Panc1 (cell line): Measurements from ENCODE around the gene PKM. TPM values are rescaled to one million over a fixed set of nuclear protein-coding genes. Genes with fewer than 3 reads are reported as not detected.

ENCODE experiments used
- ATAC-seq: fragments of 200-7000 bp; cut with Tn5 transposase; 2 replicates; pipeline ENCODE4 v1.9.1; 2020; ENCODE audit warnings: mild to moderate bottlenecking, moderate library complexity
- BruUV-seq: library from RNA; stranded (reverse); fragments of 400-500 nt; replicated peaks from 2 replicates; lab custom pipeline; 2021; lab: Mats Ljungman, UMichigan
- CTCF ChIA-PET: fragments of 300-600 bp; sonication (Branson Sonifier 250); formaldehyde crosslinking; loops from one replicate; lab custom pipeline; 2022; ENCODE audit warnings: antibody characterized with exemption; lab: Charles Lee
- POLR2A ChIA-PET: fragments of 300-600 bp; sonication (Branson Sonifier 250); formaldehyde crosslinking; loops from one replicate; lab custom pipeline; 2022; ENCODE audit warnings: antibody characterized with exemption; lab: Charles Lee
- DNase-seq: peaks from one replicate; pipeline ENCODE4 v3.0.0-alpha.2; 2010; ENCODE audit warnings: low read depth, low spot score
- H3K27ac ChIP-seq: 2 replicates; pipeline ENCODE4 v1.5.1; 2011; ENCODE audit warnings: mild to moderate bottlenecking, low read length, inconsistent platforms
- H3K27me3 ChIP-seq: fragments of 200-500 bp; sonication (Bioruptor generic); 2 replicates; pipeline ENCODE4 v1.6.0; 2014; ENCODE audit warnings: low read length, inconsistent platforms; ENCODE audit not compliant: control insufficient read depth, insufficient read depth
- H3K36me3 ChIP-seq: fragments of 200-500 bp; sonication (Bioruptor generic); 2 replicates; pipeline ENCODE4 v1.5.1; 2014; ENCODE audit warnings: inconsistent platforms, mild to moderate bottlenecking, low read length, moderate library complexity; ENCODE audit not compliant: control insufficient read depth, insufficient read depth
- H3K4me1 ChIP-seq: 2 replicates; pipeline ENCODE4 v1.5.1; 2011; ENCODE audit warnings: inconsistent platforms, mild to moderate bottlenecking, low read length, moderate library complexity; ENCODE audit not compliant: control insufficient read depth, insufficient read depth
- H3K4me3 ChIP-seq, 2 experiments: 2 replicates each; pipeline ENCODE4 v1.5.1; 2011 to 2012; ENCODE audit warnings: low read depth in 2 of 2, low read length in 2 of 2, mild to moderate bottlenecking in 2 of 2, inconsistent platforms in 1 of 2, moderate library complexity in 1 of 2
- H3K9me3 ChIP-seq: fragments of 200-500 bp; sonication (Bioruptor generic); 2 replicates; pipeline ENCODE4 v1.5.1; 2014; ENCODE audit warnings: low read depth, mild to moderate bottlenecking, inconsistent platforms, low read length, moderate library complexity; ENCODE audit not compliant: control insufficient read depth, insufficient read depth
- CTCF ChIP-seq: fragments of 450-650 bp; IDR thresholded peaks from 2 replicates; pipeline ENCODE4 v1.5.1; 2017; ENCODE audit warnings: mild to moderate bottlenecking
- POLR2AphosphoS5 ChIP-seq: IDR thresholded peaks from 2 replicates; pipeline ENCODE4 v1.6.1; 2012; ENCODE audit warnings: mild to moderate bottlenecking, low read depth, low read length, moderate library complexity
- REST ChIP-seq, 2 experiments: IDR thresholded peaks; 2 replicates each; pipeline ENCODE4 v1.6.1; 2011 to 2012; ENCODE audit warnings: low read depth in 2 of 2, control low read depth in 1 of 2, low read length in 1 of 2, mild to moderate bottlenecking in 1 of 2, moderate library complexity in 1 of 2; ENCODE audit not compliant: insufficient read depth in 1 of 2
- SIN3A ChIP-seq: IDR thresholded peaks from 2 replicates; pipeline ENCODE4 v1.6.1; 2012; ENCODE audit warnings: low read depth, mild to moderate bottlenecking, low read length, moderate library complexity, borderline replicate concordance; ENCODE audit not compliant: insufficient read depth
- TCF7L2 ChIP-seq: IDR thresholded peaks from 2 replicates; pipeline ENCODE4 v1.6.1; 2011; ENCODE audit warnings: mild to moderate bottlenecking, low read depth, low read length, inconsistent platforms
- in situ Hi-C: cut with HindIII; loops from 2 replicates; pipeline ENCODE4 v1.10.0; 2016; ENCODE audit warnings: low sequenced_read_pairs, low pct_unique_long_range_greater_than_20kb
- intact Hi-C: fragments of 100-400 bp; cut with micrococcal nuclease; formaldehyde crosslinking; loops from one replicate; pipeline ENCODE4 v1.10.0; 2022; ENCODE audit not compliant: unreplicated experiment
- total RNA-seq: library from RNA; stranded (reverse); gene quantifications from one replicate; pipeline ENCODE4 v1.2.1, GENCODE V29; 2021; ENCODE audit not compliant: unreplicated experiment

The PKM gene
- total RNA-seq, 1 experiment from 2014 or later = 1,590 TPM

GRCh38 chr15:72201391-72201921 lies 29.5 kb downstream of the PKM start:
- Histone ChIP-seq H3K27ac (peak overlapping the region; percentile 42; the same call in 1 of the 2 replicates), H3K9me3 (no peaks in the 10 kb centered on the region), H3K36me3 (peaks cover 52% of the 10 kb centered on the region), H3K4me1 (peaks cover 31% of the 10 kb centered on the region), H3K27me3 (no peaks in the 10 kb centered on the region), H3K4me3 (no peak overlapping the region)
- ATAC-seq (no peak), DNase-seq (no peak)
- in situ Hi-C loops = no loop called here
- CTCF ChIA-PET = interaction anchor here (1.0 kb wide), 2 partner anchors 9 to 25 kb away, joined by 3 to 4 read pairs; no protein-coding TSS in a partner anchor
- BruUV-seq = no TSS peak
- POLR2A ChIA-PET = interaction anchor here (1.2 kb wide), 1 partner anchor 26 kb away, joined by 9 read pairs; no protein-coding TSS in a partner anchor
- intact Hi-C loops = no loop called here
- no peak for TF ChIP-seq TCF7L2
- TF ChIP-seq POLR2AphosphoS5 = 0 out of 2 replicates have a peak, but pooled peaks have one; percentile 14
- no peak for TF ChIP-seq CTCF

- ChIA-PET POLR2A (interaction anchor here (1.2 kb wide), 1 partner anchor 27 kb away, joined by 9 read pairs; no protein-coding TSS in a partner anchor), CTCF (interaction anchor here (0.6 to 1.7 kb wide), 5 partner anchors 8 to 26 kb away, joined by 3 to 7 read pairs (median 4); no protein-coding TSS in a partner anchor)
- H3K4me3 ChIP-seq = no peak overlapping the region
- in situ Hi-C loops (no loop called here), intact Hi-C loops (no loop called here)
- peaks cover 49% of the 10 kb centered on the region for H3K36me3 ChIP-seq
- H3K4me1 ChIP-seq = peaks cover 31% of the 10 kb centered on the region
- no TSS peak for BruUV-seq
- TF ChIP-seq SIN3A (no peak), POLR2AphosphoS5 (no peak), TCF7L2 (no peak), REST (IDR thresholded peaks at IDR 0.05; ENCODE audit: insufficient read depth in 1 of 2, low read depth in 2 of 2, low read length in 1 of 2) (no peak), CTCF (no peak)
- ATAC-seq (no peak), DNase-seq (no peak)
- H3K27ac ChIP-seq = no peak overlapping the region; the same call in 1 of the 2 replicates
- H3K9me3 ChIP-seq = no peaks in the 10 kb centered on the region
- H3K27me3 ChIP-seq = no peaks in the 10 kb centered on the region
Observed at GRCh38 chr15:72200395-72201237, 30.4 kb downstream of the PKM start.
